Thoracic aorta (tissue), 2 donors: ENCODE data around the gene PIEZO1. TPM values are rescaled to one million over a fixed set of nuclear protein-coding genes. Genes with fewer than 3 reads are reported as not detected.
A peak's percentile ranks its signal among the peaks of the same experiment; 100 is the strongest.

Experiments
- ATAC-seq: fragments of 150-250 bp; one replicate; pipeline ENCODE4 v1.8.0; 2017; ENCODE audit warnings: low read depth; ENCODE audit not compliant: insufficient number of reproducible peaks, low FRiP score
- DNase-seq: peaks from one replicate; pipeline ENCODE4 v3.0.0-alpha.2; 2020; ENCODE audit warnings: low spot score
- H3K27ac ChIP-seq, 2 donors: fragments of 200-600 bp; sonication (generic); 1 replicate in 1 of 2; 2 replicates in 1 of 2; pipeline ENCODE4 v1.5.1; 2016; ENCODE audit warnings: mild to moderate bottlenecking in 2 of 2, moderate library complexity in 2 of 2
- H3K27me3 ChIP-seq: fragments of 200-600 bp; sonication (generic); replicated peaks from 2 replicates; pipeline ENCODE4 v1.6.0; 2016; ENCODE audit warnings: mild to moderate bottlenecking; ENCODE audit not compliant: insufficient read depth
- H3K36me3 ChIP-seq: fragments of 200-600 bp; sonication (generic); one replicate; pipeline ENCODE4 v1.5.1; 2016
- H3K4me1 ChIP-seq, 2 donors: fragments of 200-600 bp; sonication (generic); 1 replicate in 1 of 2; 2 replicates in 1 of 2; pipeline versions ENCODE4 v1.5.1 to v1.6.0; 2016; ENCODE audit warnings: low read depth in 2 of 2, mild to moderate bottlenecking in 1 of 2; ENCODE audit not compliant: control insufficient read depth in 1 of 2
- H3K4me3 ChIP-seq: fragments of 200-600 bp; sonication (generic); 2 replicates; pipeline ENCODE4 v1.5.1; 2016; ENCODE audit warnings: mild to moderate bottlenecking
- H3K9me3 ChIP-seq: fragments of 200-600 bp; sonication (generic); 2 replicates; pipeline ENCODE4 v1.5.1; 2016
- CTCF ChIP-seq: fragments of 200-600 bp; sonication (generic); IDR thresholded peaks from one replicate; pipeline ENCODE4 v1.5.1; 2019; ENCODE audit warnings: antibody characterized with exemption
- total RNA-seq, 2 donors: library from RNA; depleted of rRNA; stranded (reverse); fragments of >200 nt; gene quantifications; one replicate each; pipeline versions ENCODE4 v1.1.0 to v1.2.3, GENCODE V29; 2016

PIEZO1 gene
- total RNA-seq, 2 donors from 2014 or later: 108 to 179 TPM

GRCh38 chr16:88804552-88805339, 19.7 kb upstream of the PIEZO1 start:
- DNase-seq: no peak
- no peak for ATAC-seq
- no peak for TF ChIP-seq CTCF
- no peaks in the 10 kb centered on the region for H3K9me3 ChIP-seq
- peaks cover 0 to 27% of the 10 kb centered on the region in 2 donors for H3K4me1 ChIP-seq
- peaks cover 9% of the 10 kb centered on the region for H3K36me3 ChIP-seq
- no peaks in the 10 kb centered on the region for H3K27me3 ChIP-seq
- no peak overlapping the region for H3K27ac ChIP-seq
- H3K4me3 ChIP-seq: no peak overlapping the region

GRCh38 chr16:88804173-88804551, 19.1 kb upstream of the PIEZO1 start:
- no peak for DNase-seq
- ATAC-seq: no peak
- Histone ChIP-seq H3K27me3 (no peaks in the 10 kb centered on the region), H3K4me1 (peaks cover 0 to 22% of the 10 kb centered on the region in 2 donors), H3K36me3 (peaks cover 3% of the 10 kb centered on the region), H3K27ac (no peak overlapping the region), H3K9me3 (no peaks in the 10 kb centered on the region), H3K4me3 (peak overlapping the region; percentile 75)
- TF ChIP-seq CTCF: no peak

GRCh38 chr16:88803264-88803987, 18.4 kb upstream of the PIEZO1 start, which contains the start of gene CDT1:
Gene CDT1 (plus strand): TSS chr16:88803789. CDS start chr16:88803832, 43 bp downstream.
- no peak for TF ChIP-seq CTCF
- Histone ChIP-seq H3K36me3 (no peaks in the 10 kb centered on the region), H3K4me1 (peaks cover 0 to 22% of the 10 kb centered on the region in 2 donors), H3K4me3 (peak within 1 kb of the TSS; percentile 75), H3K9me3 (no peaks in the 10 kb centered on the region), H3K27ac (peak within 1 kb of the TSS in 1 of 2 donors; percentile 35), H3K27me3 (no peaks in the 10 kb centered on the region)
- peak; percentile 79 for ATAC-seq
- no peak for DNase-seq

GRCh38 chr16:88800277-88800592, 15.2 kb upstream of the PIEZO1 start:
- no peak overlapping the region for H3K4me3 ChIP-seq
- no peak for TF ChIP-seq CTCF
- H3K4me1 ChIP-seq: peaks cover 0 to 22% of the 10 kb centered on the region in 2 donors
- no peaks in the 10 kb centered on the region for H3K9me3 ChIP-seq
- DNase-seq (no peak), ATAC-seq (no peak)
- H3K36me3 ChIP-seq: no peaks in the 10 kb centered on the region
- no peaks in the 10 kb centered on the region for H3K27me3 ChIP-seq
- no peak overlapping the region for H3K27ac ChIP-seq

- peaks cover 0 to 21% of the 10 kb centered on the region in 2 donors for H3K4me1 ChIP-seq
- ATAC-seq (no peak), DNase-seq (no peak)
- H3K27ac ChIP-seq: no peak overlapping the region
- no peaks in the 10 kb centered on the region for H3K36me3 ChIP-seq
- no peaks in the 10 kb centered on the region for H3K27me3 ChIP-seq
- no peak overlapping the region for H3K4me3 ChIP-seq
- H3K9me3 ChIP-seq: no peaks in the 10 kb centered on the region
- TF ChIP-seq CTCF: no peak
These were observed 14.7 kb upstream of the PIEZO1 start for GRCh38 chr16:88799569-88800276.
